Heart left ventricle (tissue), 13 donors: ENCODE measurements around the gene CSN2.

Source experiments
- POLR2A ChIP-seq, 2 donors: fragments of 450-650 bp; IDR thresholded peaks; one replicate each; pipeline ENCODE4 v1.6.1; 2017; ENCODE audit warnings: antibody characterized with exemption in 2 of 2, mild to moderate bottlenecking in 2 of 2, moderate library complexity in 2 of 2
- TF ChIP-seq, protein P1 (sequence below), 12 donors: fragments of 200-600 bp; sonication (generic) in 4 of 12; IDR thresholded peaks; one replicate each; pipeline versions ENCODE4 v1.5.0 to v1.8.0; 2018 to 2022; ENCODE audit warnings: antibody characterized with exemption in 12 of 12, mild to moderate bottlenecking in 5 of 12
- donor health status: ischemic (EF 13 %, LVEDD 7.1; RV severe dilation, severe dysfunction).
- donor health status: DM: no; HTN: yes; CAD: no.
- donor health status: DM: no; HTN: no; CAD: no.
- donor health status: ischemic (EF 25% LVEDD 6.9; RV normal size, moderate dysfunction).
- donor health status: ischemic (EF 25% LVEDD 5.7; RV mildly dilated, moderate dysfunction).
- donor health status: ischemic (EF 35%, LVEDD 5.7; RV mildly dilated, moderate dysfunction).
- donor health status: nonischemic (EF 11% LVEDD 7.7; RV severe dilation, severe dysfunction).
- donor health status: DM: yes; HTN: yes; CAD: no.
- donor health status: PGD.
- donor health status: ischemic (EF 29% LVEDD 5.4; RV normal size, mild dysfunction).
- donor health status: nonischemic (EF 23%, LVEDD 6.1; RV moderate dilation, normal function).

DNA sequence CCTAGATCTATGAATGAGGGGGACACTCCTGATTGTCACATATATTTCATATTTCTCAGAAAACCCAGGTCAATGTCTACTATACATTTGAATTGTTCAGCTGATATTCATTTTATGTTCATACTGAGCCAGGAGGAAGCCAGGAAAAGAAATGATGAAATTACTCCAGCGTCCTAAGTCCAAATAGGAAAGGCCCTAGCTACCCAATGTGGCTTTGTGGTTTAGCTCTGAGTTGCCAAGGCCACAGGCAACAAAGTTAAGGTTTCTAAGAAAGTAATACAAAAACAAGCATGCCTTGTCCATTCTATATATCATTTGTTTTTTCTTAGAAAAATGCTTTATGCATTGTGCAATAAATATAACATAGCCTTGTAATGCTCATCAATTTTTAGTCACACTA, 4.5 kb upstream of the CSN2 start:
- TF ChIP-seq, protein P1, sequence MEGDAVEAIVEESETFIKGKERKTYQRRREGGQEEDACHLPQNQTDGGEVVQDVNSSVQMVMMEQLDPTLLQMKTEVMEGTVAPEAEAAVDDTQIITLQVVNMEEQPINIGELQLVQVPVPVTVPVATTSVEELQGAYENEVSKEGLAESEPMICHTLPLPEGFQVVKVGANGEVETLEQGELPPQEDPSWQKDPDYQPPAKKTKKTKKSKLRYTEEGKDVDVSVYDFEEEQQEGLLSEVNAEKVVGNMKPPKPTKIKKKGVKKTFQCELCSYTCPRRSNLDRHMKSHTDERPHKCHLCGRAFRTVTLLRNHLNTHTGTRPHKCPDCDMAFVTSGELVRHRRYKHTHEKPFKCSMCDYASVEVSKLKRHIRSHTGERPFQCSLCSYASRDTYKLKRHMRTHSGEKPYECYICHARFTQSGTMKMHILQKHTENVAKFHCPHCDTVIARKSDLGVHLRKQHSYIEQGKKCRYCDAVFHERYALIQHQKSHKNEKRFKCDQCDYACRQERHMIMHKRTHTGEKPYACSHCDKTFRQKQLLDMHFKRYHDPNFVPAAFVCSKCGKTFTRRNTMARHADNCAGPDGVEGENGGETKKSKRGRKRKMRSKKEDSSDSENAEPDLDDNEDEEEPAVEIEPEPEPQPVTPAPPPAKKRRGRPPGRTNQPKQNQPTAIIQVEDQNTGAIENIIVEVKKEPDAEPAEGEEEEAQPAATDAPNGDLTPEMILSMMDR (IDR thresholded peaks at IDR 0.05): no peak
- no peak for TF ChIP-seq POLR2A (IDR thresholded peaks at IDR 0.05)
